HG02943 (cell line): ENCODE results near the gene PLN.

Source experiments
- ATAC-seq: cut with Tn5 transposase; IDR thresholded peaks from one replicate; pipeline ENCODE4 v1.9.1; 2021; ENCODE audit warnings: mild to moderate bottlenecking, low read depth, moderate library complexity; ENCODE audit not compliant: unreplicated experiment

Gene PLN

GRCh38 chr6:118548136-118548535, at the start of gene PLN:
Gene PLN (plus strand): TSS chr6:118548296. CDS start chr6:118558922, 10,626 bp downstream.
- no peak for ATAC-seq

GRCh38 chr6:118500130-118501015, 47.7 kb upstream of the PLN start:
- ATAC-seq: no peak

GRCh38 chr6:118501099-118501498, 47.0 kb upstream of the PLN start:
- ATAC-seq: no peak

- no peak for ATAC-seq
Measured at GRCh38 chr6:118501765-118502164, 46.3 kb upstream of the PLN start.

- ATAC-seq: no peak
Measured at GRCh38 chr6:118502169-118502568, 45.9 kb upstream of the PLN start.

GRCh38 chr6:118504611-118505010, 43.5 kb upstream of the PLN start:
- ATAC-seq: no peak

- ATAC-seq: no peak
Measured at GRCh38 chr6:118505656-118506055, 42.4 kb upstream of the PLN start.

GRCh38 chr6:118506071-118506638, 41.9 kb upstream of the PLN start:
- no peak for ATAC-seq

GRCh38 chr6:118507636-118508035, 40.5 kb upstream of the PLN start:
- ATAC-seq: no peak

- ATAC-seq: no peak
Measured at GRCh38 chr6:118509009-118509617, 39.0 kb upstream of the PLN start.

- no peak for ATAC-seq
Measured at GRCh38 chr6:118511930-118512715, 36.0 kb upstream of the PLN start.

GRCh38 chr6:118514689-118515088, 33.4 kb upstream of the PLN start:
- ATAC-seq: no peak

- ATAC-seq: no peak
Measured at GRCh38 chr6:118522422-118522821, 25.7 kb upstream of the PLN start.

GRCh38 chr6:118523216-118523615, 24.9 kb upstream of the PLN start:
- no peak for ATAC-seq

- no peak for ATAC-seq
Measured at GRCh38 chr6:118524686-118525085, 23.4 kb upstream of the PLN start.

- ATAC-seq: no peak
Measured at GRCh38 chr6:118525913-118526780, 21.9 kb upstream of the PLN start.

- ATAC-seq: no peak
Measured at GRCh38 chr6:118528129-118528528, 20.0 kb upstream of the PLN start.

- ATAC-seq: no peak
Measured at GRCh38 chr6:118529756-118530155, 18.3 kb upstream of the PLN start.

- no peak for ATAC-seq
Measured at GRCh38 chr6:118530942-118531341, 17.2 kb upstream of the PLN start.
